SW 1271 (cell line): ENCODE measurements around the gene PDIA5.

Experiments
- DNase-seq, 2 experiments: peaks; one replicate each; lab custom pipeline; 2025; lab: John Stamatoyannopoulos, UW

Gene PDIA5

GRCh38 chr3:123066896-123067688, at the start of gene PDIA5:
PDIA5 (plus strand) TSS chr3:123067025; CDS start chr3:123067165, 140 bp downstream.
- DNase-seq: peak; percentile 81 to 88

GRCh38 chr3:123018683-123019082, 48.1 kb upstream of the PDIA5 start:
- no peak for DNase-seq

- no peak for DNase-seq
Observed at GRCh38 chr3:123019161-123019560, 47.7 kb upstream of the PDIA5 start.

- DNase-seq: no peak
Observed at GRCh38 chr3:123019591-123019990, 47.2 kb upstream of the PDIA5 start.

GRCh38 chr3:123020709-123021108, 46.1 kb upstream of the PDIA5 start:
- no peak for DNase-seq

GRCh38 chr3:123021388-123021787, 45.4 kb upstream of the PDIA5 start:
- DNase-seq: no peak

GRCh38 chr3:123021996-123022510, 44.8 kb upstream of the PDIA5 start:
- no peak for DNase-seq

- DNase-seq: no peak
Observed at GRCh38 chr3:123024056-123024455, 42.8 kb upstream of the PDIA5 start.

GRCh38 chr3:123025642-123026521, 40.9 kb upstream of the PDIA5 start:
- DNase-seq: no peak

GRCh38 chr3:123026565-123027291, 40.1 kb upstream of the PDIA5 start:
- no peak for DNase-seq

GRCh38 chr3:123027292-123028232, 39.3 kb upstream of the PDIA5 start, which contains the start of gene SEMA5B:
SEMA5B (minus strand) TSS chr3:123027763; CDS start chr3:122961263, 66,500 bp downstream.
- no peak for DNase-seq

- peak; percentile 5 to 68 for DNase-seq
Observed at GRCh38 chr3:123028233-123028828, 38.5 kb upstream of the PDIA5 start.

GRCh38 chr3:123031051-123031450, 35.8 kb upstream of the PDIA5 start:
- no peak for DNase-seq

- no peak for DNase-seq
Observed at GRCh38 chr3:123032057-123032456, 34.8 kb upstream of the PDIA5 start.

GRCh38 chr3:123034120-123034519, 32.7 kb upstream of the PDIA5 start:
- no peak for DNase-seq

GRCh38 chr3:123034996-123035395, 31.8 kb upstream of the PDIA5 start:
- DNase-seq: no peak

- no peak for DNase-seq
Observed at GRCh38 chr3:123036352-123037014, 30.3 kb upstream of the PDIA5 start.

- DNase-seq: no peak
Observed at GRCh38 chr3:123037015-123037375, 29.8 kb upstream of the PDIA5 start.

GRCh38 chr3:123038751-123039150, 28.1 kb upstream of the PDIA5 start:
- no peak for DNase-seq

- no peak for DNase-seq
Observed at GRCh38 chr3:123039178-123039577, 27.6 kb upstream of the PDIA5 start.
